ENCODE measurements around the gene IFITM1.
"Not testable (repeated sequence)": the region's sequence is repeated elsewhere in the genome, so short reads cannot be mapped to it uniquely, and the experiment has no call there.

Gene IFITM1

DNA sequence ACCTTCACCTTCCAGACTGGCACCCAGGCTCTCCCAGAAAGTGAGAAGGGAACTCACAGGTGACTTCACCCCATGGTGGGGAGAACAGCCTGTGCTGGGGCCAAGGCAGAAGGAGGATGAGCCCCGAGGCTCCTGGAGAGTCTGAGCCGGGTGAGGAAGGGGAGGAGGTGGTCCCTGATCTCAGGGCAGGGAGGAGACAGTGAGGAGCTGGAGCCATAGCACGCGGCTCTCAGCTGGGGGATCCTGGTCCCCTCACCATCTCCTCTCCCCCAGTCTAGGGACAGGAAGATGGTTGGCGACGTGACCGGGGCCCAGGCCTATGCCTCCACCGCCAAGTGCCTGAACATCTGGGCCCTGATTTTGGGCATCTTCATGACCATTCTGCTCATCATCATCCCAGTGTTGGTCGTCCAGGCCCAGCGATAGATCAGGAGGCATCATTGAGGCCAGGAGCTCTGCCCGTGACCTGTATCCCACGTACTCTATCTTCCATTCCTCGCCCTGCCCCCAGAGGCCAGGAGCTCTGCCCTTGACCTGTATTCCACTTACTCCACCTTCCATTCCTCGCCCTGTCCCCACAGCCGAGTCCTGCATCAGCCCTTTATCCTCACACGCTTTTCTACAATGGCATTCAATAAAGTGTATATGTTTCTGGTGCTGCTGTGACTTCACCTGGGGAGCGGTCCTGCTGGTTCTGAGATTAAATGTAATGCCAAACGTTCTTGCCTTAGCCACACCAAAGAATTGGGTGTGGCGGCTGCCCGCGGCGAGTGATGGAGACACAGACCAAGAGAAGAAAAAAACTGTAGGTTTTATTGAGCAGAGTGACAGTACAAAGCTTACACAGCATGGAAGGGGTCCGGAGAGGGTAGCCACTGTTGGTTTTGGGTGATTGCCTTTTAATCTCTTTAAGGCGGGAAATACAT, 4.8 kb upstream of the IFITM1 start:
- DNase-seq (ENCODE audit: low spot score) = not testable (repeated sequence)

DNA sequence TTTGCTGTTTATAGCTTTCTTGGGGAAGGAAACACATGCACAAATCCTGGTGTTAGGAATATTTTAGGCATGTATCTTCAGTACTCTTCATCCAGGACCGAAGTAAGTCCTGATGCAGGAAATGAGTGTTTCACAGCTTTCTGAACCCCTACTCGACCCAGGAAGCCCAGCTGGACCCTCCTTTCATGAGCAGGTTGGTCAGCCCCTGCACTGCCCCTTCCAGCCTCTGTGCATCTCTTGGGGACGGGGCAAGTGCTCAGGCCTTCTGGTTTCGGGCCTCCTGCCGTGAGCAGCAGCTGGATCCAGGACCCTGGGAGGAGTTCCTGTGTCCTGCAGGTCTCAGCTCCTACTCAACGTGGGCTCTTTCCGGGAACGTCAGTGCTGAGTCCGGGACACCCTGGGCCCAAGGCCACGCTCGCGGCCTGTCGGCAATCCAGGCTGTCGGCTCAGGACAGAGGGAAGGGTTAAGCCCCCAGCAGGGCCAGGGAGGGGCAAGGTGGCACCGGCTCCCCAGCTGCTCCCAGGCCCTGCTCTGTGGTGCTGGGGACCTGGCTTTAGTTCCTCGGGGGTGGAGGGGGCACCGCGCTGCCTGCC, 3.8 kb upstream of the IFITM1 start:
- not testable (repeated sequence) for DNase-seq (ENCODE audit: low spot score)

DNA sequence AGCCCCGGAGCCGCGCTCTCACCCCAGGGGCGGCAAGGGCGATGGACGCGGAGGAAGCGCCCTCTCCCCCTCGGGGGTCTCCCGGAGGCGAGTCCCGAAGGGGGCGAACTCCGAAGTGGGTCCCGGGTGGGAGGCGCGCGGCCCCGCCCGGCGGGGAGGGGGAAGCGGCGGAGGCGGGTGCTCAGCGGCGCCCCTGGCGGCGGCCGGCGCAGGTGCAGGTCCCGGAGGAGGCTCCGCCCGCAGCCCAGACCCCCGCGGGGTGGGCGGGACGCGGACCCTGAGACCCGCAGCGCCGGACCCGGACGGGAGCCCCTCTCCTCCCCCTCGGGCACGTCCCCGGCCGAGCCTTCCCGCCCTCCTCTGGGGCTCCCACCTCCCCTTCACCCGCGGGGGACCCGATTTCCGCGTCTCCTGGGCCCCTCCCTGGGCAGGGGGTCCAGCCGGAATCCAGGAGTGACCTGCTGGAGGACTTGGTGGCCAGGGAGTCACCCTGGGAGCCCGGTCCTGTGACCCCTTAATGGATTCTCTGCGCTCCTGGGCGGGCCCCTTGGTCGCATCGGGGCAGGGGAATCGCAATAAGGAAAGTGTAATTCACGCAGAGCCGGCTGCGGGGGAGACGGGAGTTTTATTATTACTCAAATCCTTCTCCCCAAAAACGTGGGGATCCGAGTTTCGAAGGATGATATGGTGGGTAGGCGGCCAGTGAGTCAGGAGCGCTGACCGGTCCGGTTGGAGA, 2.7 kb upstream of the IFITM1 start:
- DNase-seq (ENCODE audit: low spot score) = not testable (repeated sequence)

DNA sequence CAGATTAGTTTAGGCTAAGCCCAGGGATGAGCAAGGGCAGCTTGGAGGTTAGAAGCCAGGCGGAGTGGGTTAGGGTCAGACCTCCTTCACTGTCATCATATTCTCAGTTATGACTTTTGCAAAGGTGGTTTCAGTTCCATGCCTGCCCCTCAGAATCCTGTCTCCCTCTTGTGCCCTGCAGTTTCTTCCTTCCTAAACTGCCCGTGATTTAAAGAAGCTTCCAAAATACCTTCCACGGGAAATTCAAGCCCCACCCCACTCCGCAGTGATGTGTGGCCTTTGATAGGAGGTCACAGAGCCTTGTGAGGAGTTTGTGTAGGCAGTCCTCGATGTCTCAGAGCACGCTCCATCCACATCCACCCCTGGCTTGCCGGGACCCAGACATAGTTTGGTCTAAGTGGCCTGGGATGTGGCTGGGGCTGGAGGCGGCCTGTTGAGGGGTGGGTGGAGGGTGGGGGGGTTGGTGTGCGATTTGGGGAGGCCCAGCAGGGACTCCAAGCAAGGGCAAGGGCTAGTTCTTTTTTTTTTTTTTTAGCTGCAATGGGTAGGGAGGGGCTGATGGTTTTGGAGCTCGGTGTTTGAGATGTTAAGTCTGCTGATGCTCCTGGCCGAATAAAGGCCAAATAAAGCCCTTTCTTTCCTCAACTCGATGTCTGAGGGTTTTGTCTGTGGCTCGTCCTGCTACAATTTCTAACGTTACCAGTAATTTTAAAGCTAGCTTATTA, 1.6 kb upstream of the IFITM1 start:
- DNase-seq (ENCODE audit: low spot score) = no peak

DNA sequence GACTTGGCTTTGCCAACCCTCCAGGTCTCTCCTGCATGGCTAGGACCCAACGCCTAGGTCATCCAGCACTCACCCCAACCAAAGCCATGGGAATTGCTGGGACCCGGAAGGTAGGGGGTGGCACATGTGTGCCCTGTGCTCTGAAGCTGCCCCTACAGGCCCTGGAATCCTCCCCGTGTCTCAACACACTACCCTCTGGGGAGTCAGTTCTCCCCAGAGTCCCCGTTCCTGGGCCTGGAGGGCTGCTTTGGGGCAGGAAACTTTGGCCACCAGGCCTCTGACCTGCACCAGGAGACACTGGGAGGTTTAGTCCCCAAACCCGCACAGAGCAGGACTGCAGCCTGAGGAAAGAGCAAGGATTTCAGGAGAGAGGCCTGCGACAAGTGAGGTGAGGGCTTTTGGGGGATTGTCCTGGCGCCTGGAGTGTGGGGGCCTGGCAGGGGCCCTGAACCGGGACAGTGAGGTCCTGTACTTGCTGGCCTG, 495 bp upstream of the IFITM1 start:
- no peak for DNase-seq (ENCODE audit: low spot score)

DNA sequence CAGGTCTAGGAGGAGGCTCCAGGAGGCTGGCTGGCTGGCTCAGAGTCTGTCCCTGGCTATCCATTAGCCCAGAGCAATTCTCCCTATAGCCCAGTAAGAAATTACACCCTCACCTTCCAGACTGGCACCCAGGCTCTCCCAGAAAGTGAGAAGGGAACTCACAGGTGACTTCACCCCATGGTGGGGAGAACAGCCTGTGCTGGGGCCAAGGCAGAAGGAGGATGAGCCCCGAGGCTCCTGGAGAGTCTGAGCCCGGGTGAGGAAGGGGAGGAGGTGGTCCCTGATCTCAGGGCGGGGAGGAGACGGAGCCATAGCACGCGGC, 675 bp downstream of the IFITM1 start:
- DNase-seq (ENCODE audit: low spot score) = not testable (repeated sequence)

DNA sequence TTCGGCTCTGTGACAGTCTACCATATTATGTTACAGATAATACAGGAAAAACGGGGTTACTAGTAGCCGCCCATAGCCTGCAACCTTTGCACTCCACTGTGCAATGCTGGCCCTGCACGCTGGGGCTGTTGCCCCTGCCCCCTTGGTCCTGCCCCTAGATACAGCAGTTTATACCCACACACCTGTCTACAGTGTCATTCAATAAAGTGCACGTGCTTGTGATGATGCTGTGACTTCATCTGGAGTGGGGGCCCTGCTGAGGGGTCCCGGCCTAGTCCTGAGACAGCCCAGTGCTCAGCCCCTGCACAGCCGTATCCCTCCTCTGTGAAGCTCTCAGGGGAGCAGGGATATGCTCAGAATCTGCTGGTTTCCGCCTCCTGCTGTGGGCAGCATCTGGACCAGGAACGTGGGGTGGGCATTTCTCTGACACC, 1.2 kb downstream of the IFITM1 start:
- DNase-seq (ENCODE audit: low spot score) = no peak

DNA sequence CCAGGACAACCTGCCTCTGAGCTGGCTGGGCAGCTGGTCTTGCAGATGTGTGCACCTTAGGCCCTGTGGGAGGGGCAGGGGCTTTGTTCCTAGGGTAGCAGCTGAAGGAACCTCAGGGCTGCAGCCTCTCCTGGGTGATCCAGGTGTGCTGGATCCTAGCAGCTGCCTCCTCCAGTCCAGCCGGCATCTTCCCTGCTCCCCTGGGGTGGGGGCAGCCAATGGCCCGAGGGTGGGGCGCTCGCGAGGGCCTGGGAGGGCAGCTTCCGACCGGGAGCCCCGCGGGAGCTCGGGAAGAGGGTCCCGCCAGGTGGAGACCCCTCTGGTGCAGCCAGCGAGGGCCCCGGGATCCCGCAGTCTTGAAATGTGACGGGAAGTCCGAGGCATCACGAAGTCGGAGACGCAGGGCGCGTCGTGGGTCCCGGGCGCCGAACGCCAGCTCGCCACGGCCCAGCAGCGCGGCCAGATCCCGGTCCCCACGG, 1.7 kb downstream of the IFITM1 start:
- no peak for DNase-seq (ENCODE audit: low spot score)

DNA sequence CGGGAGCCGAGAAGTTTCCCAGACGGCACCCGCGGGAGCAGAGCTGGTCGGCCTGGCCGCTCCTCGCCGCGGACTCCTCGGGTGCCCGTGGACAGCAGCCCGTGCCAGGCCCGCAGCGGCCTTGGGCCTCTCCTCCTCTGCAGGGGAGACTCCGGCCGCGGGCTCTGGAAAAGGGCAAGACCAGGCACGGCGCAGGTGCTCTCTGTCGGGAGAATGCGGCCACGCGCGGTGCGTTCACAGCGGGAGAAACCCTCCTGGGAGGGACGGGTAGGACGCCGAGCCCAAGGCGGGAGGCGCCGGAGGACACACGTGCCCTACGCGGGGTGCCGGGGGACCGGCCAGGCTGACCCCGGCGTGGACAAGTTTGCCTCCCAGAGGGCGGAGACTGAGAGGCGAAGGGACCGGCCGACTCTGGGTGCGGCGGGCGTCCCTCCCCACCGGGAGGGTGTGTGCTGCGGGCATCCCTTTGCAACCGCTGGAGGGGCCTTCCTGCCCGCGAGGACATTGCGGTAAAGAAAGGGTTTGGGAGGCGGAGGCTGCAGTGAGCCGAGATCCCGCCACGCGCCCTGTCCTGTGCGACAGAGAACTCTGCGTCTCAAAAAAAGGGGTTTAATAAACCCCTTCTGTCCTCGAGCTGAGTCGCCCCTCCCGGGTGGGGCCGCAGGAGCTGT, 2.3 kb downstream of the IFITM1 start:
- no peak for DNase-seq (ENCODE audit: low spot score)

DNA sequence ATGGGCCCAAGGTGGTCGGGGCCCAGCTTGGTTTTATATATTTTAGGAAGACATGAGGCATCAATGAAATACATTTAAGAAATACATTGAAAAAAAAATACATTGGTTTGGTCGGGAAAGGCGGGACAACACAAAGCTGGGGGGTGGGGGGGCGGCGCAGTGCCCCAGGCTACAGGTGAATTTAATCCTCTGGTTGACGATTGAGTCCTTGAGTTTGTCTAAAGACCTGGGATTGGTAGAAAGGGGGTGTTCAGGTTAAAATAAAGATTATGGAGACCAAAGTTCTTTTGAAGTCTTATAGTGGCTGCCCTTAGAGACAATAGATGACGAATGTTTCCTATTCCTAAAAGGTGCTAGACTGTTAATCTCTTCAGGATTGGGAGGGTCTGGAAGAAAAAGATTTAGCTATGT, 3.1 kb downstream of the IFITM1 start:
- no peak for DNase-seq (ENCODE audit: low spot score)

DNA sequence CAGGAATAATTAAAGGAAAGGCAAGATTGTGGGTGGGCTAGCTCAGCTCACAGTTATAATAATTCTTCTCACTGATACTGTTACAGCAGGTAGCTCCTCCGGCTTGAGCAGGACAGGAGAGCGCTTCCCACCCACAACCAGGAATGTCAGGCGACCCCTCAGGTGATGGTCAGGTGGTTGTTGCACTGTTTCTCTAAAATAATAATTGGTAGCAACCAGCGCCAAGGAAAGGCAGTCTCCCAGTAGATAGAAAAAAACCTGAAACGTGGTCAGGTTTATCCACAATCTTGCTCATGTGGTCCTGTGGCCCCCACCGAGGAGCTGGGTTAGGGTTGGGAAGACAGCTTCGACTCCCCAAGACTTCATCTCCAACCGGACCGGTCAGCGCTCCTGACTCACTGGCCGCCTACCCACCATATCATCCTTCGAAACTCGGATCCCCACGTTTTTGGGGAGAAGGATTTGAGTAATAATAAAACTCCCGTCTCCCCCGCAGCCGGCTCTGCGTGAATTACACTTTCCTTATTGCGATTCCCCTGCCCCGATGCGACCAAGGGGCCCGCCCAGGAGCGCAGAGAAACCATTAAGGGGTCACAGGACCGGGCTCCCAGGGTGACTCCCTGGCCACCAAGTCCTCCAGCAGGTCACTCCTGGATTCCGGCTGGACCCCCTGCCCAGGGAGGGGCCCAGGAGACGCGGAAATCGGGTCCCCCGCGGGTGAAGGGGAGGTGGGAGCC, 4.0 kb downstream of the IFITM1 start:
- DNase-seq (ENCODE audit: low spot score) = not testable (repeated sequence)

DNA sequence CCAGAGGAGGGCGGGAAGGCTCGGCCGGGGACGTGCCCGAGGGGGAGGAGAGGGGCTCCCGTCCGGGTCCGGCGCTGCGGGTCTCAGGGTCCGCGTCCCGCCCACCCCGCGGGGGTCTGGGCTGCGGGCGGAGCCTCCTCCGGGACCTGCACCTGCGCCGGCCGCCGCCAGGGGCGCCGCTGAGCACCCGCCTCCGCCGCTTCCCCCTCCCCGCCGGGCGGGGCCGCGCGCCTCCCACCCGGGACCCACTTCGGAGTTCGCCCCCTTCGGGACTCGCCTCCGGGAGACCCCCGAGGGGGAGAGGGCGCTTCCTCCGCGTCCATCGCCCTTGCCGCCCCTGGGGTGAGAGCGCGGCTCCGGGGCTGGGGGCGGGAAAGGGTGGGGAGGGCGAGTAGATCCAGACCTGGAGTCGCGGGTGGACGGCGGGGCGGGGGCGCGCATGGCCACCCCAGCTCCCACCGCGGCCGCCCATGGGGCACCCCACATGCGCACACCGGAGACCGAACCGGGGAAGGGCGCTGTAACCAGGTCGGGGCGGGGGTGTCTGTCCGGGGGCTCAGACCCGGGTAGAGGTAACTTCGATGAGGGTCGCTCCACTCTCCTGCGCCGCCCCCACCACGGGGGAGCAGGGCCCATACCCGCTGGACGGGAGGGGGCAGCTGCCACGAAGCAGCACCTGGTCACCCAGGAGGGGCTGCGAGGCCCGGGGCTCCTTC, 4.7 kb downstream of the IFITM1 start:
- DNase-seq (ENCODE audit: low spot score) = not testable (repeated sequence)

DNA sequence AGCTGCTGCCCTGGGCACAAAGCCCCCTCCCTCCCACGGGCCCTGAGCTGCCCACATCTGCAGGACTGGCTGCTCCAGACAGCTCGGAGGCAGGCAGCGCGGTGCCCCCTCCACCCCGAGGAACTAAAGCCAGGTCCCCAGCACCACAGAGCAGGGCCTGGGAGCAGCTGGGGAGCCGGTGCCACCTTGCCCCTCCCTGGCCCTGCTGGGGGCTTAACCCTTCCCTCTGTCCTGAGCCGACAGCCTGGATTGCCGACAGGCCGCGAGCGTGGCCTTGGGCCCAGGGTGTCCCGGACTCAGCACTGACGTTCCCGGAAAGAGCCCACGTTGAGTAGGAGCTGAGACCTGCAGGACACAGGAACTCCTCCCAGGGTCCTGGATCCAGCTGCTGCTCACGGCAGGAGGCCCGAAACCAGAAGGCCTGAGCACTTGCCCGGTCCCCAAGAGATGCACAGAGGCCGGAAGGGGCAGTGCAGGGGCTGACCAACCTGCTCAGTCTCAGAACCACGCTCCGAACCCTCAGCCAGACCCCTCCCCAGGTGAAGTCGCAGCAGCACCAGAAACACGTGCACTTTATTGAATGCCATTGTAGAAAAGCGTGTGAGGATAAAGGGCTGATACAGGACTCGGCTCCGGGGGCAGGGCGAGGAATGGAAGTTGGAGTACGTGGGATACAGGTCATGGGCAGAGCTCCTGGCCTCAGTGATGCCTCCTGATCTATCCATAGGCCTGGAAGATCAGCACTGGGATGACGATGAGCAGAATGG, 5.5 kb downstream of the IFITM1 start:
- not testable (repeated sequence) for DNase-seq (ENCODE audit: low spot score)

DNA sequence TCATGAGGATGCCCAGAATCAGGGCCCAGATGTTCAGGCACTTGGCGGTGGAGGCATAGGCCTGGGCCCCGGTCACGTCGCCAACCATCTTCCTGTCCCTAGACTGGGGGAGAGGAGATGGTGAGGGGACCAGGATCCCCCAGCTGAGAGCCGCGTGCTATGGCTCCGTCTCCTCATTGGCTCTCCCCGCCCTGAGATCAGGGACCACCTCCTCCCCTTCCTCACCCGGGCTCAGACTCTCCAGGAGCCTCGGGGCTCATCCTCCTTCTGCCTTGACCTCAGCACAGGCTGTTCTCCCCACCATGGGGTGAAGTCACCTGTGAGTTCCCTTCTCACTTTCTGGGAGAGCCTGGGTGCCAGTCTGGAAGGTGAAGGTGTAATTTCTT, 6.0 kb downstream of the IFITM1 start:
- DNase-seq (ENCODE audit: low spot score) = not testable (repeated sequence)

DNA sequence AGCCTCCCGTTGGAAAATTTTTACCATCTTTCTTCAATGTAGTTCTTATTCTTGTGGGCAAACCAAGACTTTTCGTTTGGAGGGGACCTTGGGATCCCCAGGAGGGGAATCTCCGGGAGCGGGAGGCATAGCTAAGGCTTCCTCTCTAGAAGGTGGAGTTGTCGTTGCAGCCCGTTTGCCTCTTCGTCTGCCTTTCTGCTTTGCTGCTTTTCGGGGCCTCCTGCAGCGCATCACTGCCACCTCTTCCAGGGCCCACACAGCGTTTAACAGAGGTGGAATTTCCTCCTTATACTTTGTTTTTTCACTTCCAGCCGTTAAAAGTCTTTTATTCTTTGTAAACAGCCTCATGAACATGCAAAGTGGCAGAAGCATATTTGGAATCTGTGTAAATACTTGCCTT, 10.3 kb downstream of the IFITM1 start:
- no peak for DNase-seq (ENCODE audit: low spot score)

DNA sequence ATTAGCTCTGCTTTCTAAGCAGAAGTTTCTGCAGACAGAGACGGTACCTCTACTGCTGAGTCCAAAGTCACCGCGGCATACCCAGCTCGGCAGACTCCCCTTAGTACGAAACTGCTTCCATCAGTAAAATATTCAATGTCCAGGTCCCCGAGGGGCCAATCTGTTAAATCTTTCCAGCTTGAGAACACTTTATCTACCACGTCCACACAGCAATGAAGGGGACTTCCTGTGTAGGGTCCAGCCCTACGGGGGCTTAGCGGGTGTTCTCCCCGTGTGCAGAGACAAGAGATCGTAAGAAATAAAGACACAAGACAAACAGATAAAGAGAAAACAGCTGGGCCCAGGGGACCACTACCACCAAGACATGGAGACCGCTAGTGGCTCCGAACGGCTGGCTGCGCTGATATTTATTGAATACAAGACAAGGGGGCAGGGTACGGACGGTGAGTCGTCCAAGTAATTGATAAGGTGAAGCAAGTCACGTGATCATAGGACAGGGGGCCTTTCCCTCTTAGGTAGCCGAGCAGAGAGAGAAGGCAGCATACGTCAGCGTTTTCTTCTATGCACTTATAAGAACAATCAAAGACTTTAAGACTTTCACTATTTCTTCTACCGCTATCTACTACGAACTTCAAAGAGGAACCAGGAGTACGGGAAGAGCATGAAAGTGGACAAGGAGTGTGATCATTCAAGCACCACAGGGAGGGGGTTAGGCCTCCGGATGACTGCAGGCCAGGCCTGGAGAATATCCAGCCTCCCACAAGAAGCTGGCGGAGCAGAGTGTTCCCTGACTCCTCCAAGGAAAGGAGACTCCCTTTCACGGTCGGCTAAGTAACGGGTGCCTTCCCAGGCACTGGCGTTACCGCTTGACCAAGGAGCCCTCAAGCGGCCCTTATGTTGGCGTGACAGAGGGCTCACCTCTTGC, 11.0 kb downstream of the IFITM1 start:
- not testable (repeated sequence) for DNase-seq (ENCODE audit: low spot score)

DNA sequence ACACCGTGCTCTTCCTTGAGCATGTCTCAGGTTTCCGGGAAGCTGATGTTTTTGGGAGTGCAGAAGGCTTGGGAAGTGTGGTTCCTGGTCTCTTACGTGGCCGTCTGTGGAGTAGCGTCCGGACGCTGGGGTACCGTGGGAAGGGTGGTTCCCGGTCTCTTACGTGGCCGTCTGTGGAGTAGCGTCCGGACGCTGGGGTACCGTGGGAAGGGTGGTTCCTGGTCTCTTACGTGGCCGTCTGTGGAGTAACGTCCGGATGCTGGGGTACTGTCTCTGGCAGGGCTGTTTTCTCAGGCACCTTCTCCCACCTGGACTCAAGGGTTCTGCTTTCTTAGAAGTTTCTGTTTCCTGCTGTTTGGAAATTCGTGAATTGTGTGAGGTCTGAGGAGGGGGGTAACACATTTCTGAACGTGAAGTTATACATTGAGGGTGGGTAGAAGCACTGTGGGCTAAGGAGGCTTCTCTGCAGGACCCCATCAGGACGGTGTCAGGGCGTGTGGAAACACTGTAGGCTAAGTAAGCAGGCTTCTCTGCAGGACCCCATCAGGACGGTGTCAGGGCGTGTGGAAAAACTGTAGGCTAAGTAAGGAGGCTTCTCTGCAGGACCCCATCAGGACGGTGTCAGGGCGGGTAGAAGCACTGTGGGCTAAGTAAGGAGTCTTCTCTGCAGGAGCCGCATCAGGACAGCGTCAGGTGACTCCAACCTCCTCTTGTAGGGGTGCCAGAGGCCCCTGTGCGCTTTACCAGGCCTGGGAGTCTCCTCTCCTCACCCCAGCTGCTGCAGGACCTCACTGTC, 12.2 kb downstream of the IFITM1 start:
- no peak for DNase-seq (ENCODE audit: low spot score)

DNA sequence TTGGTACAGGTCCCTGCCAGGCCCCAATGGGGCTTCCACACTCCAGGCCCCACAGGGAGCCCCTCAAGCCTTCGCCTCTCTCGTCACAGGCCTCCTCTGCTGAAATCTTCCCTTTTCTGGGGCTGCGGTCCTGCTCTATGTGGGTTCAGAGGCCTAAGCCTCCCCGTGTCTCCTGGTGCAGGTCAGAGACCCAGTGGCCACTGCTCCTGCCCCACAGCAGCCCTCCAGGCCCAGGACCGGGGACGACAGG, 12.7 kb downstream of the IFITM1 start:
- no peak for DNase-seq (ENCODE audit: low spot score)
